SJSA1 (cell line): Measurements from ENCODE around the gene GABBR2. TPM values are rescaled to one million over a fixed set of nuclear protein-coding genes. Genes with fewer than 3 reads are reported as not detected.

Experiments
- DNase-seq, 2 experiments: peaks; one replicate each; pipeline ENCODE4 v3.0.0-alpha.2; 2015 to 2020; ENCODE audit warnings: low spot score in 2 of 2, low read depth in 1 of 2
- H3K27ac ChIP-seq: fragments of 250-450 bp; sonication (Bioruptor Pico); 2 replicates; pipeline ENCODE4 v1.5.1; 2020; ENCODE audit warnings: mild to moderate bottlenecking, moderate library complexity
- H3K27me3 ChIP-seq: fragments of 250-450 bp; sonication (Bioruptor Pico); replicated peaks from 2 replicates; pipeline ENCODE4 v1.5.1; 2020; ENCODE audit warnings: mild to moderate bottlenecking, moderate library complexity
- H3K36me3 ChIP-seq: fragments of 250-450 bp; sonication (Bioruptor Pico); 2 replicates; pipeline ENCODE4 v1.5.1; 2020; ENCODE audit warnings: mild to moderate bottlenecking
- H3K4me1 ChIP-seq: fragments of 250-450 bp; sonication (Bioruptor Pico); replicated peaks from 2 replicates; pipeline ENCODE4 v1.6.1; 2021; ENCODE audit warnings: mild to moderate bottlenecking
- H3K4me3 ChIP-seq: fragments of 250-450 bp; sonication (Bioruptor Pico); 2 replicates; pipeline ENCODE4 v1.5.1; 2020; ENCODE audit warnings: mild to moderate bottlenecking
- H3K9me3 ChIP-seq: fragments of 250-450 bp; sonication (Bioruptor Pico); replicated peaks from 2 replicates; pipeline ENCODE4 v1.5.1; 2020; ENCODE audit warnings: mild to moderate bottlenecking
- total RNA-seq: library from RNA; depleted of rRNA; stranded (reverse); fragments of >200 nt; shearing (Covaris generic); gene quantifications from 2 replicates; pipeline ENCODE4 v1.2.3, GENCODE V29; 2014

Gene GABBR2
- total RNA-seq, 1 experiment from 2014 or later = not detected

DNA sequence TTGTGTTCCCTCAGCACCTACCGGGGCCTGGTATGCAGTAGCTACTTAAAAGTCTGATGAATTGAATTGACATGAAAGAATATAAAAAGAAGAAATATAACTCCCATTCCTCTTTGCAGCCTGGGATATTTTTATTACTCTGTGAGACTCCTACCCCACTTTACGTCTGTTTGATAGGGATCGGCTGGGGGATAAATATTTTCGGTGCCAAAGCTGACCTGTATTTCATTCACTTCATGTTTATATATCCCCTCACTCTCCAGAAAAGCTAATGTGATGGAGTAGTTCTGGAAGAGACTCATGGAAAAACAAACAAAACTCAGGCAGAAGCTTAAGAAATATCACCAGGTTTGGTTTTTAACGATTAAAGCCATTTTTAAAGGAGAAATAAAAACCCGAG lies 345.1 kb downstream of the GABBR2 start:
- H3K27me3 ChIP-seq = no peaks in the 10 kb centered on the region
- no peak for DNase-seq
- no peak overlapping the region for H3K4me3 ChIP-seq
- no peak overlapping the region for H3K27ac ChIP-seq
- H3K9me3 ChIP-seq = no peaks in the 10 kb centered on the region; the same call in 1 of the 2 replicates
- no peaks in the 10 kb centered on the region for H3K4me1 ChIP-seq
- H3K36me3 ChIP-seq = no peaks in the 10 kb centered on the region

DNA sequence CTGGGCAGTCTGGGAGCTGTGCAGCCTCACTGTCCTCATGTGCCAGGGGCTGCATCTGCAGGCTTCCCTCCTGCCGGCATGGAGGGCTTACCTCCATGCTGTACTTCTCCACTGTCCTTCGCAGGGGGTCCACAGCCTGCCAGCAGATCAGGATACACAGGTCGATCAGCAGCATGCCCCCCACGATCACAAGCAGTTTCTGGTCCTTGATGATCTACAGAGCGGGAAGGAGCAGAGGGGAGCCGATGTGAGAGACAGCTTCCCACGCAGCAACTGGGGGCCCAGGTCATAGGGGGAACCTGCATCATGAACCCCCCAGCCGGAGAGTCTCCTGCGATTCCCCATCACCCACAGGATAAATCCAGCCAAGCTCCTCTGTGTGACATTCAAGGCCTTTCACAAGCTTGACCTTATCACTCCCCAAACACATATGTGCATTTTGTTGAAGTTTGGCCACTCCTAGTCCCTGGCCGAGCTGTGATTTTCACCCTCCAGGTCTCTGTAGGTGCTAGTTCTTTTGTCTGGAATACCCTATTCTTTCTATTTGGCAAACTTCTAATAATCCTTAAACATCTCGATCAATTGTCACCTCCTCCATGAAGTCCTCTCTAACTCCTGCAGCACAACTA lies 346.0 kb downstream of the GABBR2 start:
- DNase-seq = no peak
- Histone ChIP-seq H3K9me3 (no peaks in the 10 kb centered on the region; the same call in 1 of the 2 replicates), H3K4me3 (no peak overlapping the region), H3K27me3 (no peaks in the 10 kb centered on the region), H3K27ac (no peak overlapping the region), H3K4me1 (no peaks in the 10 kb centered on the region), H3K36me3 (no peaks in the 10 kb centered on the region)

DNA sequence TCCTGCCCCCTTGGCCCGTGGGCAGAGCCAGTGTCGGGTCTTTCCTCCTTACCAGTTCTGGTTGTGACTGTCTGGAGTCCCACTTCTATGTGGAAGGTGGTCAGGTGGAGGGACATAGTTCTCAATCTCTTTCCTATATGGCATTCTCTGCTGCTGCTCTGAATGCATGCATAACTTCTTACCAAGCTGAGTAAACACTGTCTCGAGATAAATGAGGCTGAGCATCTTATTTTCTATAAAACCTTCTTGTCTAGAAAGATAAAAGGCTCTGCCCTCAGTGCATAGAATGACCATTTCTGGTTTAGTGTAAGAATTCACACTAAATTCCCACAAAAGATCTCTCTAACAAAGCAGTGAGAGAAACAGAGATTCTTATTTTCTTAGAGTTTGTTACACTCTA lies 347.1 kb downstream of the GABBR2 start:
- Histone ChIP-seq H3K4me1 (no peaks in the 10 kb centered on the region), H3K9me3 (no peaks in the 10 kb centered on the region; the same call in 1 of the 2 replicates), H3K36me3 (no peaks in the 10 kb centered on the region), H3K4me3 (no peak overlapping the region), H3K27me3 (no peaks in the 10 kb centered on the region), H3K27ac (no peak overlapping the region)
- DNase-seq = no peak

DNA sequence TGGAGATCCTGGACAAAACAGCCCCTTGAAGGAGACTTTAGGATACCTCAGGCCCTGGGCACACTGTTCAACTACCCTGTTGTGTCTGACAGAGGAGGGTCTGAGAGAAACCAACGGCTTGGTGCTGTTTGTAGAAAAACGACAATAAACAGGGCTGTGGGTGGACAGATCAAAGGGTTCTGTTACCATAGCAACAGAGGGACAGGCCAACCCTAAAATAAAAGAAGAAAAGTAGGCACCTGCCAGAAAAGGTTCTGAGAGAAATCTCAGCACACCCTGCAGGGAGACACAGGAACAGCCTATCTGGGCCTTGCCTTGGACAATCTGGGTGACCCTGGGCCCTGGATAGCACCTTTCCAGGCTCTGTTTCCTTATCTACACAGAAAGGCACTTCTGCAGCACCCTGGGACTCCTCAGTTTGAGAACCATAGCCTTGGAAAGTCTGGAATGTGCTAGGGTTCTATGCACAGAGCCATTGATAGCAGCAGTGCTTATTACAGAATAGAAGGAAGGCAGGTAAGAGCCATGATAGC lies 348.5 kb downstream of the GABBR2 start:
- DNase-seq = no peak
- H3K36me3 ChIP-seq = no peaks in the 10 kb centered on the region
- H3K27ac ChIP-seq = no peak overlapping the region
- no peaks in the 10 kb centered on the region for H3K27me3 ChIP-seq
- no peak overlapping the region for H3K4me3 ChIP-seq
- no peaks in the 10 kb centered on the region for H3K4me1 ChIP-seq
- H3K9me3 ChIP-seq = no peaks in the 10 kb centered on the region; the same call in 1 of the 2 replicates

DNA sequence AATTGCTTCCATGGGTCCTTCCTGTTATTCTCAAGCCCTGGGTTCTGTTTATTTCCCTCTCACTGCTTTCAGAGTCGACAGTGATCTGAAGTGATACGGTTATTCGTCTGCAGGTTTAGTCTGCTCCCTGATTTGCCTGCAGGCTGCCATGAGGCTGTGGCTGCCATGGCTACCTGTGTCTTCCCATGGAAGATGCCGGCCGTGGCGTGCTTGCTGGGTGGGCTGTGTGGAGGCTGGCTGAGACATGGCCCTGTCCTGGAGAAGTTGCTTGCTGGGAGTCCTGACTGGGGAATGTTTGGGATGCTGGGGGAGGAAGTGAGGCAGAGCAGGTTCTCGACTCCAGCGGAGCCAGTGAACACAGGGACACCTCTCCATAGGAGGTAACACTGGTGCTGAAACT lies 349.2 kb downstream of the GABBR2 start:
- no peaks in the 10 kb centered on the region for H3K27me3 ChIP-seq
- H3K9me3 ChIP-seq = no peaks in the 10 kb centered on the region
- DNase-seq = no peak
- H3K36me3 ChIP-seq = no peaks in the 10 kb centered on the region
- H3K27ac ChIP-seq = no peak overlapping the region
- H3K4me1 ChIP-seq = no peaks in the 10 kb centered on the region
- no peak overlapping the region for H3K4me3 ChIP-seq

DNA sequence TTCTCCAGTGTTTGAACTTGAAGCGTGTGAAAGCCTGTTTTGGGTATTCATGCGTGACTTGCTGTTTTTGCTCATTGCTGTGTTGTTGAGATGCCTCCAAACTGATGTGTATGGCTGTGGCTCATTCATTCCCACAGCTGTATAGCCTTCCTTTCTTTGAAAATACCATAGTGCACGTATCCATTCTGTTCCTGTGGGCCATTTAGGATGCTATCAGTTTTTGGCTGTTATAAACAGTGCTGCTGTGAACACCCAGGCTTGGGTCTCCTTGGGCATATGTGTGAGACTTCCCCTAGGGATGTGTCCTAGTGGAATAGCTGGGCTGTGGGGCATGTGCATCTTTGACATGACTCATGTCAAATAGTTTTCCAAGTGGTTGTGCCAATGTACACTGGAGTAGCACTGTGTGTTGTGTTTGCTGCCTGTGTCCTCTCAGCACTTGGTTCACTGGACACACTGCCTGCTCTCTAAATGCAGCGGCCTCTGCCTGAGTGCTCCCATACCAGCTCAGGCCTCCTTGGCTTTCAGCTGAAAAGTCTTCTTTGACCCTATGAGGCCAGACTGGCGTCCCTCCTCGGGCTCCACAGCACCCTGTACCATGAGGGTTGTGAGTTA lies 350.7 kb downstream of the GABBR2 start:
- H3K36me3 ChIP-seq = no peaks in the 10 kb centered on the region
- no peak overlapping the region for H3K27ac ChIP-seq
- no peak for DNase-seq
- H3K27me3 ChIP-seq = no peaks in the 10 kb centered on the region
- H3K9me3 ChIP-seq = no peaks in the 10 kb centered on the region
- no peaks in the 10 kb centered on the region for H3K4me1 ChIP-seq
- no peak overlapping the region for H3K4me3 ChIP-seq

DNA sequence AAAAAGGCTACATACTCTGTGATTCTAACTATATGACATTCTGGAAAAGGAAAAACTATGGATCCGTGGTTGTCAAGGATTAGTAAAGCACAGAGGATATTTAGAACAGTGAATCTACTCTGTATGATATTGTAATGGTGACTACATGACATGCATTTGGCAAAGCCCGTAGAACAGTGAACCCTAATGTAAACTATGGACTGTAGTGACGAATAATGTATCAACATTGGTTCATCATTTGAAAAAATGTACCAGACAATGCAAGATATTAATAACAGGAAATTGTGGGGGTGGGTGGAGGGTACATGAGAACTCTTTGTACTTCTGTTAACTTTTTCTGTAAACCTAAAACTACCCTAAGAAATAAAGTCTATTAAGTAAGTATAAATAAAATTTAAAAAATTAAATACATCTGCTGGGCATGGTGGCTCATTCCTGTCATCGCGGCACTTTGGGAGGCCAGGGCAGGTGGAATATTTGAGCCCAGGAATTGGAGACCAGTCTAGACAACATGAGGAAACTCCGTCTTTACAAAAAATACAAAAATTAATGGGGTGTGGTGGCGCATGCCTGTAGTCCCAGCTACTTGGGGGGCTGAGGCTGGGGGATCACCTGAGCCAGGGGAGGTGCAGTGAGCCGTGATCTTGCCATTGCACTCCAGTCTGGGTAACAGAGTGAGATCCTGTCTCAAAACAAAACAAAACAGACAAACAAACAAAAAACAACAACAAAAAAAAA lies 351.6 kb downstream of the GABBR2 start:
- Histone ChIP-seq H3K27ac (no peak overlapping the region), H3K4me3 (no peak overlapping the region)
- no peak for DNase-seq

DNA sequence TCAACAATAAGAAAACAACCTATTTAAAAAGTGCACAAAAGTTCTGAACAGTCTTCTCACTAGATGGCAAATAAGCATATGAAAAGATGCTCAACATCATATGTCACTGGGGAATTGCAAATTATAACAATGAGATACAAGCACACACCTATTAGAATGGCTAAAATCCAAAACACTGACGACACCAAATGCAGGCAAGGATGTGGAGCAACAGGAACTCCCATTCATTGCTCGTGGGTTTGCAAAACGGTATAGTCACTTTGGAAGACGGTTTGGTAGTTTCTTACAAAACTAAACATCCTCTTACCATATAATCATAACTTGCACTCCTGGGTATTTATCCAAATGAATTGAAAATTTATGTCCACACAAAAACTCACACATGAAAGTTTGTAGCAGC lies 352.4 kb downstream of the GABBR2 start:
- H3K27me3 ChIP-seq = no peaks in the 10 kb centered on the region
- DNase-seq = no peak
- no peaks in the 10 kb centered on the region for H3K9me3 ChIP-seq
- no peak overlapping the region for H3K27ac ChIP-seq
- H3K4me1 ChIP-seq = no peaks in the 10 kb centered on the region
- no peaks in the 10 kb centered on the region for H3K36me3 ChIP-seq
- no peak overlapping the region for H3K4me3 ChIP-seq

More for the DNA sequence above, 351.6 kb downstream of the GABBR2 start:
- no peaks in the 10 kb centered on the region for H3K4me1 ChIP-seq
- H3K27me3 ChIP-seq = no peaks in the 10 kb centered on the region
- H3K36me3 ChIP-seq = no peaks in the 10 kb centered on the region
- H3K9me3 ChIP-seq = no peaks in the 10 kb centered on the region

DNA sequence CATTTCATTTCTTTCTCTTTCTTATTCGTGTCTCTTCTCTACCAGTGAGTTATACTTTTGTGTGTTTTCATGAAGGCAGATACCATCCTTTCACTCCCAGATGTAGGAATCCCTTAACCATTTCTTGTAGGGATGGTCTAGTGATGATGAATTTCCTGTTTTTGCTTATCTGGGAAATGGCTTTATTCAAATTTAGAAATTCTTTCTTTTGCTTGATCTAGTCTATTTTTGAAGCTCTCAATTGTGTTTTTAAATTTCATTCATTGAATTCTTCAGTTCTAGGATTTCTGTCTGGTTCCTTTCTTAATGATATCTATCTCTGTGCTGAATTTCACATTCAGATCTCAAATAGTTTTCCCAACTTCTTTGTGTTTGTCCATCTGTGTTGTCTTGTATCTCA lies 357.4 kb downstream of the GABBR2 start:
- H3K4me3 ChIP-seq = no peak overlapping the region
- no peak overlapping the region for H3K27ac ChIP-seq
- H3K27me3 ChIP-seq = no peaks in the 10 kb centered on the region
- H3K4me1 ChIP-seq = no peaks in the 10 kb centered on the region
- H3K9me3 ChIP-seq = no peaks in the 10 kb centered on the region
- no peaks in the 10 kb centered on the region for H3K36me3 ChIP-seq
- no peak for DNase-seq

DNA sequence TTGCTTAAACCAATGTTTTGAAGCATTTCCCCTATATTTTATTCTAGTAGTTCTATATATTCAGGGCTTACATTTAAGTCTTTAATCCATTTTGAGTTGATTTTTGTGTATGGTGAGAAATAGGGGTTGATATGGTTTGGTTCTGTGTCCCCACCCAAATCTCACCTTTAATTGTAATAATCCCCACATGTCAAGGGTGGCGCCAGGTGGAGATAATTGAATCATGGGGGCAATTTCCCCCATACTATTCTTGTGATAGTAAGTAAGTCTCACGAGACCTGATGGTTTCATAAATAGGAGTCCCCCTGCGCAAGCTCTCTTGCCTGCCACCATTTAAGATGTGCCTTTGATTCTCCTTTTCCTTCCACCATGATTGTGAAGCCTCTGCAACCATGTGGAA lies 361.1 kb downstream of the GABBR2 start:
- H3K4me1 ChIP-seq = no peaks in the 10 kb centered on the region
- H3K9me3 ChIP-seq = no peaks in the 10 kb centered on the region
- H3K36me3 ChIP-seq = no peaks in the 10 kb centered on the region
- no peak for DNase-seq
- peaks cover 4% of the 10 kb centered on the region; the same call in 1 of the 2 replicates for H3K27me3 ChIP-seq
- no peak overlapping the region for H3K27ac ChIP-seq
- no peak overlapping the region for H3K4me3 ChIP-seq

DNA sequence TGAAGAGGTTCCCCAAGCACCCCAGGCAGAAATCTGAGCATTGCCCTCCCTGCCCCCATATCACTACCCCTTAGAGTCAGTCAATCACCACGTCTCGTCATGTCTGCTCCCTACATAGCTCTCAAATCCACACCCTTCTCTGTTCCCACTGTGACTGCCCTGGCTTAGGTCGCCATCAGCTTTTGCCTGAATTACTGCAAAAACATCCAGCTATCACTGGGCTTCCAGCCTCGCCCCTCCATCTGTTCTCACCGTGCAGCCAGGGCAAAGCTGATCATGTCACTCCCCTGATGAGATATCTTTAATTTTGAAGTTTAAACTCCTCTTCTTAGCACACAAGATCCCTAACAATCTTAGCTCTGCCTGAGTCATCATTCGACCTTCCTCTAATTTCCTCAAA lies 363.7 kb downstream of the GABBR2 start:
- DNase-seq = no peak
- Histone ChIP-seq H3K27ac (no peak overlapping the region), H3K9me3 (no peaks in the 10 kb centered on the region), H3K27me3 (peaks cover 4% of the 10 kb centered on the region; the same call in 1 of the 2 replicates), H3K36me3 (no peaks in the 10 kb centered on the region), H3K4me3 (no peak overlapping the region), H3K4me1 (no peaks in the 10 kb centered on the region)

DNA sequence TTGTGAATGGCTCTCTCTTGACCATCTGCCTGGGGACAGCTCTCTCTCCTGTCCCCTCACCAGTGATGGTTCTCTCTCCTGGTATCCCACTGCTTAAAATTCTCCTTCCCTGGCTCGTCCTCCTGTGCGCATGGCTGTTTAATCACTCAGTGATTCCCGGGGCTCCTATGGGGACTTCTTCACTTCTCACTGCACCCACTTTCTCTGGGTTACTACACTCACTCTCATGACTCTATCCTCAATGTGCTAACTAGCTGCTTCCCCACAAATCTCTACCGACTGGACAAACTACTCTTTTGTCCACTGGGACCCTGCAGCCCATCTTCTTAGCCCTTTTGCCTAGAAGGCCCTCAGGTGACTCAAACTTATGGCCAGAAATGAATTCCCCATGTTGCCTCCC lies 364.2 kb downstream of the GABBR2 start:
- H3K9me3 ChIP-seq = no peaks in the 10 kb centered on the region
- H3K4me1 ChIP-seq = no peaks in the 10 kb centered on the region
- peaks cover 4% of the 10 kb centered on the region; the same call in 1 of the 2 replicates for H3K27me3 ChIP-seq
- no peak for DNase-seq
- no peak overlapping the region for H3K4me3 ChIP-seq
- H3K27ac ChIP-seq = no peak overlapping the region
- no peaks in the 10 kb centered on the region for H3K36me3 ChIP-seq

DNA sequence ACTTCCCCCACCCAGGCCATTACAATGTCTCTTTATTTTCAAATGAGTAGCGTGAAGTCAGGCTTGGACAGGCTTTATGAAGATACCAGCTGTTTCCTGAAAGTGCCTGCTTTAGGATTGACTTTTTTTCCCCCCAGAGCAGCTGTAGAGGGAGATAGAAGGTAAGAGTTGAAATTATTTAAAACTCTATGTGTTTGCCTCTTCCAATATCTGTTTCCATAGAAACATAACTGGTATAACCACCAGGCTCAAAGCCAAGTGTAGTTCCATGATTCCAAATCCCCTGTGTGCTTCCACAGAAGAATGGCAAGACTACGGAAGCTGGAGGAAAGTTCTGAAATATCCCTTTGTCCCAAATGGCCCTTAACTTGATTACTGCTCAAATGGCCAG lies 365.9 kb downstream of the GABBR2 start:
- Histone ChIP-seq H3K4me1 (no peaks in the 10 kb centered on the region), H3K36me3 (no peaks in the 10 kb centered on the region), H3K27me3 (peaks cover 4% of the 10 kb centered on the region; the same call in 1 of the 2 replicates), H3K27ac (no peak overlapping the region), H3K4me3 (no peak overlapping the region), H3K9me3 (no peaks in the 10 kb centered on the region)
- no peak for DNase-seq
